NT2/D1 (cell line): ENCODE data around the gene CPE.

Experiments used
- SUZ12 ChIP-seq: IDR thresholded peaks from 2 replicates; pipeline ENCODE4 v1.6.1; 2011; ENCODE audit not compliant: insufficient read length, insufficient read depth; ENCODE audit errors: extremely low read depth
- YY1 ChIP-seq: IDR thresholded peaks from 2 replicates; pipeline ENCODE4 v1.6.1; 2011; ENCODE audit not compliant: insufficient read length, insufficient read depth

GRCh38 chr4:165343353-165344191 is 35.2 kb upstream of the CPE start:
- TF ChIP-seq YY1 (no peak), SUZ12 (no peak)
